ENCODE measurements around the gene RASSF1. TPM values are rescaled to one million over a fixed set of nuclear protein-coding genes. Genes with fewer than 3 reads are reported as not detected.

Gene RASSF1
- total RNA-seq, 1 experiment from 2014 or later, result 15.8 TPM

- Mint-ChIP-seq H3K4me3 (no peak overlapping the region), H3K4me1 (peaks cover 15 to 30% of the 10 kb centered on the region in 2 experiments), H3K27ac (0 out of 7 replicates have a peak overlapping the region, but pooled peaks of 1 of the 3 experiments have one; percentile 28), H3K27me3 (ENCODE audit: low read depth) (no peaks in the 10 kb centered on the region), H3K9me3 (peaks cover 5 to 7% of the 10 kb centered on the region in 2 experiments), H3K36me3 (ENCODE audit: insufficient read depth in 1 of 3, low read depth in 3 of 3) (peaks cover 48 to 57% (median 56%) of the 10 kb centered on the region in 3 experiments)
- Histone ChIP-seq H2BK120ac (ENCODE audit: low read depth, low read length, poor library complexity, severe bottlenecking) (no peak overlapping the region), H3T11ph (ENCODE audit: low read length) (no peak overlapping the region), H4K5ac (ENCODE audit: insufficient read length, low read depth, low read length) (no peak overlapping the region), H3K9ac (ENCODE audit: extremely low read depth, insufficient read length, low read length) (no peak overlapping the region), H2AFZ (ENCODE audit: low read length) (no peak overlapping the region), H3K56ac (ENCODE audit: insufficient read length, low read depth, low read length) (no peak overlapping the region), H3K79me1 (ENCODE audit: insufficient read depth, low read depth, low read length, poor library complexity, severe bottlenecking) (no peaks in the 10 kb centered on the region), H2BK5ac (ENCODE audit: insufficient read length, low read length) (no peak overlapping the region), H3K9me3 (ENCODE audit: control insufficient read depth, low read depth, low read length) (no peaks in the 10 kb centered on the region), H2AK5ac (ENCODE audit: insufficient read length, low read length) (no peak overlapping the region), H3K23me2 (ENCODE audit: insufficient read length, low read depth, low read length, poor library complexity, severe bottlenecking) (peaks cover 7% of the 10 kb centered on the region), H3K27ac (ENCODE audit: insufficient read length, low read depth, low read length) (no peak overlapping the region), H4K8ac (replicated peaks; ENCODE audit: insufficient read length, low read depth, low read length) (no peak overlapping the region), H3K18ac (ENCODE audit: insufficient read length, low read depth, low read length) (no peak overlapping the region), H3K4me2 (ENCODE audit: insufficient read depth, insufficient read length, low read length) (no peak overlapping the region), H2BK15ac (ENCODE audit: low read depth, low read length) (no peak overlapping the region), H3K79me2 (ENCODE audit: insufficient read depth, low read length) (peaks cover 5% of the 10 kb centered on the region; the same call in 1 of the 2 replicates), H3K4ac (ENCODE audit: low read depth, low read length) (no peak overlapping the region), H3K14ac (ENCODE audit: insufficient read depth, low read length) (no peak overlapping the region), H2BK20ac (ENCODE audit: low read depth, low read length, poor library complexity, severe bottlenecking) (no peak overlapping the region), H2BK12ac (ENCODE audit: insufficient read length, low read depth, low read length) (no peak overlapping the region), H3K4me1 (ENCODE audit: insufficient read depth, low read length) (no peaks in the 10 kb centered on the region; the same call in 1 of the 2 replicates), H4K91ac (ENCODE audit: insufficient read length, low read depth, low read length) (no peak overlapping the region), H3K27me3 (ENCODE audit: insufficient read depth, low read length) (no peaks in the 10 kb centered on the region), H4K20me1 (ENCODE audit: control insufficient read depth, insufficient read depth, insufficient read length) (no peaks in the 10 kb centered on the region), H3K23ac (ENCODE audit: insufficient read length, low read depth, low read length) (no peak overlapping the region)
- no CpG with 5 or more reads among the region's 6 CpGs for WGBS (ENCODE audit: extremely low coverage, insufficient read length, low lambda C conversion rate)
- no peak for DNase-seq
- no peak for TF ChIP-seq CTCF (conservative IDR thresholded peaks at IDR 0.05)
These were observed 23.3 kb downstream of the RASSF1 start for GRCh38 chr3:50317300-50317699.
